GM12875 (cell line): ENCODE measurements around the gene KRT80.

Experiments used
- H3K4me3 ChIP-seq: one replicate; pipeline ENCODE4 v1.5.1; 2011; ENCODE audit warnings: low read depth, low read length, control low read depth
- CTCF ChIP-seq: IDR thresholded peaks from 2 replicates; pipeline ENCODE4 v1.5.1; 2011; ENCODE audit warnings: low read depth, mild to moderate bottlenecking, control low read depth, inconsistent platforms, low read length, moderate library complexity, borderline replicate concordance; ENCODE audit not compliant: insufficient read depth

The KRT80 gene

GRCh38 chr12:52200086-52200780, 8.4 kb upstream of the KRT80 start:
- no peak for TF ChIP-seq CTCF

GRCh38 chr12:52199294-52199919, 7.6 kb upstream of the KRT80 start:
- TF ChIP-seq CTCF, result no peak
- H3K4me3 ChIP-seq, result no peak overlapping the region

More at GRCh38 chr12:52200086-52200780, 8.4 kb upstream of the KRT80 start:
- H3K4me3 ChIP-seq, result no peak overlapping the region

GRCh38 chr12:52198454-52199215, 6.8 kb upstream of the KRT80 start:
- TF ChIP-seq CTCF, result no peak
- no peak overlapping the region for H3K4me3 ChIP-seq

GRCh38 chr12:52197371-52198231, 5.8 kb upstream of the KRT80 start:
- TF ChIP-seq CTCF, result no peak
- H3K4me3 ChIP-seq, result no peak overlapping the region

- TF ChIP-seq CTCF, result no peak
- H3K4me3 ChIP-seq, result no peak overlapping the region
These were observed 3.4 kb upstream of the KRT80 start for GRCh38 chr12:52195065-52195730.

- no peak for TF ChIP-seq CTCF
- no peak overlapping the region for H3K4me3 ChIP-seq
These were observed 2.2 kb upstream of the KRT80 start for GRCh38 chr12:52193991-52194390.
